ENCODE data around the gene KRT13.

GRCh38 chr17:41463746-41464145 lies 41.7 kb downstream of the KRT13 start:
- TF ChIP-seq CTCF (IDR thresholded peaks at IDR 0.05), result no peak
- TF ChIP-seq ZFX (IDR thresholded peaks at IDR 0.05; ENCODE audit: borderline replicate concordance), result no peak
